ENCODE results near the gene PCDHGC3. TPM values are rescaled to one million over a fixed set of nuclear protein-coding genes. Genes with fewer than 3 reads are reported as not detected.

Gene PCDHGC3
- total RNA-seq, 1 experiment from 2014 or later: 29.1 TPM

GRCh38 chr5:141517312-141517711 is 41.5 kb downstream of the PCDHGC3 start:
- TF ChIP-seq GABPB1 (CRISPR knock-in tag; IDR thresholded peaks at IDR 0.05): no peak
- no peak for TF ChIP-seq ZNF263 (CRISPR knock-in tag; IDR thresholded peaks at IDR 0.05; ENCODE audit: low read depth)
- no peak for TF ChIP-seq NR2C2 (CRISPR knock-in tag; IDR thresholded peaks at IDR 0.05)
- no peak for TF ChIP-seq E2F1 (CRISPR knock-in tag; IDR thresholded peaks at IDR 0.05)
- no peak for TF ChIP-seq ZSCAN18 (CRISPR knock-in tag; IDR thresholded peaks at IDR 0.05)
- no peak for TF ChIP-seq NFYB (CRISPR knock-in tag; conservative IDR thresholded peaks at IDR 0.05; ENCODE audit: low read depth)
- no peak for TF ChIP-seq FOXK1 (CRISPR knock-in tag; IDR thresholded peaks at IDR 0.05)
- no peak for TF ChIP-seq ZBTB21 (CRISPR knock-in tag; IDR thresholded peaks at IDR 0.05; ENCODE audit: borderline replicate concordance)
- TF ChIP-seq ZNF425 (CRISPR knock-in tag; conservative IDR thresholded peaks at IDR 0.05): no peak
- no peak for TF ChIP-seq USF2 (CRISPR knock-in tag; IDR thresholded peaks at IDR 0.05)
- no peak for TF ChIP-seq HMGXB4 (CRISPR knock-in tag; IDR thresholded peaks at IDR 0.05)
- H3K9me3 Mint-ChIP-seq: no peaks in the 10 kb centered on the region
- H3K4me3 Mint-ChIP-seq: no peak overlapping the region
- H3K36me3 Mint-ChIP-seq: peaks cover 48% of the 10 kb centered on the region
- DNase-seq (ENCODE audit: low spot score): no peak
- ChIA-PET POLR2A (no interaction called here), CTCF (interaction anchor here (4.4 to 10.5 kb wide), 6 partner anchors 40 to 294 kb away, joined by 40 to 131 read pairs (median 78); partner anchors contain the start of genes PCDHB14, PCDHGA10, PCDHGA11 and PCDHGB7)
- H3K27me3 Mint-ChIP-seq (ENCODE audit: low read depth): no peaks in the 10 kb centered on the region
- peaks cover 34% of the 10 kb centered on the region for H3K4me1 Mint-ChIP-seq
- no peak overlapping the region for H3K27ac Mint-ChIP-seq
- no peak for ATAC-seq

- Mint-ChIP-seq H3K4me3 (no peak overlapping the region), H3K4me1 (peaks cover 34% of the 10 kb centered on the region), H3K36me3 (peaks cover 48% of the 10 kb centered on the region), H3K27ac (no peak overlapping the region; the same call in 1 of the 2 replicates), H3K9me3 (no peaks in the 10 kb centered on the region), H3K27me3 (ENCODE audit: low read depth) (no peaks in the 10 kb centered on the region)
- ATAC-seq: no peak
- no peak for DNase-seq (ENCODE audit: low spot score)
- ChIA-PET CTCF (interaction anchor here (0.8 to 0.9 kb wide), 2 partner anchors 46 to 105 kb away, joined by 3 read pairs; partner anchors contain the start of gene PCDHGA10), POLR2A (interaction anchor here (0.7 kb wide), 1 partner anchor 162 kb away, joined by 3 read pairs; no protein-coding TSS in a partner anchor)
- TF ChIP-seq TEAD4 (CRISPR knock-in tag; IDR thresholded peaks at IDR 0.05): no peak
- no peak for TF ChIP-seq GRHL2 (CRISPR knock-in tag; IDR thresholded peaks at IDR 0.05; ENCODE audit: insufficient replicate concordance, severe bottlenecking)
- TF ChIP-seq ZMAT4 (CRISPR knock-in tag; IDR thresholded peaks at IDR 0.05): no peak
- no peak for TF ChIP-seq JUN (CRISPR knock-in tag; IDR thresholded peaks at IDR 0.05)
- no peak for TF ChIP-seq AR (CRISPR knock-in tag; IDR thresholded peaks at IDR 0.05)
- TF ChIP-seq ZNF219 (CRISPR knock-in tag; IDR thresholded peaks at IDR 0.05; ENCODE audit: borderline replicate concordance): no peak
- no peak for TF ChIP-seq STAT6 (CRISPR knock-in tag; conservative IDR thresholded peaks at IDR 0.05; ENCODE audit: low read depth)
Observed at GRCh38 chr5:141517880-141518617, 42.3 kb downstream of the PCDHGC3 start.

Data from WTC11 (cell line).